HL-60 (cell line): ENCODE measurements around the gene NKD1.

Source experiments
- DNase-seq, 2 experiments: peaks; one replicate each; pipeline ENCODE4 v3.0.0-alpha.2; 2010 to 2020; ENCODE audit warnings: low read depth in 1 of 2, low spot score in 1 of 2
- H3K27ac ChIP-seq: fragments of 250-450 bp; sonication (Bioruptor Pico); replicated peaks from 2 replicates; pipeline ENCODE4 v1.5.1; 2020; ENCODE audit warnings: mild to moderate bottlenecking, moderate library complexity
- H3K27me3 ChIP-seq: fragments of 250-450 bp; sonication (Bioruptor Pico); 2 replicates; pipeline ENCODE4 v1.5.1; 2021; ENCODE audit warnings: mild to moderate bottlenecking, moderate library complexity; ENCODE audit not compliant: insufficient read depth, poor library complexity, severe bottlenecking
- H3K4me3 ChIP-seq: replicated peaks from 2 replicates; pipeline ENCODE4 v1.5.1; 2011; ENCODE audit warnings: mild to moderate bottlenecking, control low read depth, low read length; ENCODE audit not compliant: insufficient read depth
- GABPA ChIP-seq: IDR thresholded peaks from 2 replicates; pipeline ENCODE4 v1.6.1; 2012; ENCODE audit warnings: low read depth
- POLR2AphosphoS5 ChIP-seq: IDR thresholded peaks from 2 replicates; pipeline ENCODE4 v1.6.1; 2012; ENCODE audit warnings: low read depth
- SPI1 ChIP-seq: IDR thresholded peaks from 2 replicates; pipeline ENCODE4 v1.6.1; 2012; ENCODE audit warnings: low read depth, mild to moderate bottlenecking, borderline replicate concordance
- TF ChIP-seq, protein P1 (sequence below): IDR thresholded peaks from 2 replicates; pipeline ENCODE4 v1.6.1; 2012; ENCODE audit warnings: low read depth; ENCODE audit not compliant: insufficient replicate concordance
- TF ChIP-seq, protein P2 (sequence below): IDR thresholded peaks from one replicate; pipeline ENCODE4 v1.5.1; 2011; ENCODE audit warnings: low read length, control low read depth, inconsistent platforms; ENCODE audit not compliant: insufficient read depth

The NKD1 gene

DNA sequence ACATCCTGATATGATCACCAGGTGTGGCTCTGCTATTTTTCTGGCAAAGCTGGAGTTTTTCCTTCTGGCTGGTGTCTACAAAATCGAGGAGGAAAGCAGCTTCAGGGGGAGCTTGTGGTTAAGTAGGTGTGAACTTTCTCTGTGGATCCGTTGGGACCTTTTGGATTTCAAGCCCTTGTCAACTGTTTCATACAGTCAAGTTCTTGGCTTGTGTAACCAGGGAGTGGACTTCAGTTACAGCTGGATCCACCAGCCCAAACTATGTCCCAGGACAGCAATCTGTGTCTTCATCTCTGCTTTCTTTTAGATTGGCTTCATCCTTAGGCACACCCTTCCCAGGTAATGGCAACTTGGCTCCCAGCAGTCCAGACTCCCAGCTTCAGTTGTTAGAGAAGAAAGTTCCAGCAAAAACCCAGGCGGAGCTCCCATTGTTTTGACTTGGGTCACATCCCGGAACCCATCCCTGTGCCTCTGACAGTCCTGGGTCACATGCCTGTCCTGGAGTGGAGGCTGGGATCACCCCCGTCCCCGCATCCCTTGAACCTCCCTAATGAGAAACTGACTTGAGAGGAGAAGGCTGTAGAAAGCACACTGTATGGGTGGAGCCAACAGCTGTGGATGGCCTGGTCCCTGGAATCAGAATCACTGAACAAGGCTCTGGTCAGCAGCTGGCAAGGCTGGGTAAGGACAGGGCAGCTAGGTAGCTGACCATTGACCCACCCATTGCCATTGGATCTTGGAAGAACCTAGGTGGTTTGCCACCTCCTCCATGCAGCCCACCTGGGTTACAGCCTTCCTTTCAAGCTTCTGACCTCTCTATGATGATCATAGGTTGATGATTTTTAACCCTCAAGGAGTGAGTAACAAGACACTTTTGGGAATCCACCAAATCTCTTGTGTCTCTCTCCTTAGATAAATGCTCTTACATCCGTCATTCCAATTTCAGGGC, 18.1 kb downstream of the NKD1 start:
- TF ChIP-seq, protein P1, sequence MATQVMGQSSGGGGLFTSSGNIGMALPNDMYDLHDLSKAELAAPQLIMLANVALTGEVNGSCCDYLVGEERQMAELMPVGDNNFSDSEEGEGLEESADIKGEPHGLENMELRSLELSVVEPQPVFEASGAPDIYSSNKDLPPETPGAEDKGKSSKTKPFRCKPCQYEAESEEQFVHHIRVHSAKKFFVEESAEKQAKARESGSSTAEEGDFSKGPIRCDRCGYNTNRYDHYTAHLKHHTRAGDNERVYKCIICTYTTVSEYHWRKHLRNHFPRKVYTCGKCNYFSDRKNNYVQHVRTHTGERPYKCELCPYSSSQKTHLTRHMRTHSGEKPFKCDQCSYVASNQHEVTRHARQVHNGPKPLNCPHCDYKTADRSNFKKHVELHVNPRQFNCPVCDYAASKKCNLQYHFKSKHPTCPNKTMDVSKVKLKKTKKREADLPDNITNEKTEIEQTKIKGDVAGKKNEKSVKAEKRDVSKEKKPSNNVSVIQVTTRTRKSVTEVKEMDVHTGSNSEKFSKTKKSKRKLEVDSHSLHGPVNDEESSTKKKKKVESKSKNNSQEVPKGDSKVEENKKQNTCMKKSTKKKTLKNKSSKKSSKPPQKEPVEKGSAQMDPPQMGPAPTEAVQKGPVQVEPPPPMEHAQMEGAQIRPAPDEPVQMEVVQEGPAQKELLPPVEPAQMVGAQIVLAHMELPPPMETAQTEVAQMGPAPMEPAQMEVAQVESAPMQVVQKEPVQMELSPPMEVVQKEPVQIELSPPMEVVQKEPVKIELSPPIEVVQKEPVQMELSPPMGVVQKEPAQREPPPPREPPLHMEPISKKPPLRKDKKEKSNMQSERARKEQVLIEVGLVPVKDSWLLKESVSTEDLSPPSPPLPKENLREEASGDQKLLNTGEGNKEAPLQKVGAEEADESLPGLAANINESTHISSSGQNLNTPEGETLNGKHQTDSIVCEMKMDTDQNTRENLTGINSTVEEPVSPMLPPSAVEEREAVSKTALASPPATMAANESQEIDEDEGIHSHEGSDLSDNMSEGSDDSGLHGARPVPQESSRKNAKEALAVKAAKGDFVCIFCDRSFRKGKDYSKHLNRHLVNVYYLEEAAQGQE: no peak
- no peak for TF ChIP-seq POLR2AphosphoS5
- TF ChIP-seq GABPA: no peak
- TF ChIP-seq, protein P2, sequence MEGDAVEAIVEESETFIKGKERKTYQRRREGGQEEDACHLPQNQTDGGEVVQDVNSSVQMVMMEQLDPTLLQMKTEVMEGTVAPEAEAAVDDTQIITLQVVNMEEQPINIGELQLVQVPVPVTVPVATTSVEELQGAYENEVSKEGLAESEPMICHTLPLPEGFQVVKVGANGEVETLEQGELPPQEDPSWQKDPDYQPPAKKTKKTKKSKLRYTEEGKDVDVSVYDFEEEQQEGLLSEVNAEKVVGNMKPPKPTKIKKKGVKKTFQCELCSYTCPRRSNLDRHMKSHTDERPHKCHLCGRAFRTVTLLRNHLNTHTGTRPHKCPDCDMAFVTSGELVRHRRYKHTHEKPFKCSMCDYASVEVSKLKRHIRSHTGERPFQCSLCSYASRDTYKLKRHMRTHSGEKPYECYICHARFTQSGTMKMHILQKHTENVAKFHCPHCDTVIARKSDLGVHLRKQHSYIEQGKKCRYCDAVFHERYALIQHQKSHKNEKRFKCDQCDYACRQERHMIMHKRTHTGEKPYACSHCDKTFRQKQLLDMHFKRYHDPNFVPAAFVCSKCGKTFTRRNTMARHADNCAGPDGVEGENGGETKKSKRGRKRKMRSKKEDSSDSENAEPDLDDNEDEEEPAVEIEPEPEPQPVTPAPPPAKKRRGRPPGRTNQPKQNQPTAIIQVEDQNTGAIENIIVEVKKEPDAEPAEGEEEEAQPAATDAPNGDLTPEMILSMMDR: no peak
- no peak for TF ChIP-seq SPI1
- DNase-seq: no peak
- no peak overlapping the region for H3K4me3 ChIP-seq
- no peaks in the 10 kb centered on the region for H3K27me3 ChIP-seq
- H3K27ac ChIP-seq: no peak overlapping the region

DNA sequence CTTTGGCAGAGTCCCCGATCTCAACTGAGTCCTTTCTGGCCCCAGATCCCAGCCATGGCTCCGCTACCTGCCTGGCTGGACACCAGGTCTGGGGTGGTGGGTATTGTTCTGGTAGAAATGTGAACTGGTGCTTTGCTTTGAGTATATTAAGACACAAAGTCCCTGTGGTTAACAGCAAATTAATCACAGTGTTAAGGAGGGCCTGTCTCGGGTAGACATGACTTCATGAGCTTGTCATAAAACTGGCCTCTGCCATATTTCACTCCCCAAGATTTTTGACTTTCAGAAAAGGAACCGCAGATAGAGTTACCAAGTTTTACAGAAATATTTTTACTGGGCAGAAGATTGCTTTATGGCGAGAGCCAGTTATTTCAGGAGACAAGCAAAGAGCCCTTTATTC, 19.5 kb downstream of the NKD1 start:
- Histone ChIP-seq H3K27me3 (no peaks in the 10 kb centered on the region), H3K27ac (no peak overlapping the region), H3K4me3 (no peak overlapping the region)
- no peak for DNase-seq
- no peak for TF ChIP-seq SPI1
- TF ChIP-seq POLR2AphosphoS5: no peak
- TF ChIP-seq GABPA: no peak
- TF ChIP-seq, protein P2: no peak
- TF ChIP-seq, protein P1: no peak

DNA sequence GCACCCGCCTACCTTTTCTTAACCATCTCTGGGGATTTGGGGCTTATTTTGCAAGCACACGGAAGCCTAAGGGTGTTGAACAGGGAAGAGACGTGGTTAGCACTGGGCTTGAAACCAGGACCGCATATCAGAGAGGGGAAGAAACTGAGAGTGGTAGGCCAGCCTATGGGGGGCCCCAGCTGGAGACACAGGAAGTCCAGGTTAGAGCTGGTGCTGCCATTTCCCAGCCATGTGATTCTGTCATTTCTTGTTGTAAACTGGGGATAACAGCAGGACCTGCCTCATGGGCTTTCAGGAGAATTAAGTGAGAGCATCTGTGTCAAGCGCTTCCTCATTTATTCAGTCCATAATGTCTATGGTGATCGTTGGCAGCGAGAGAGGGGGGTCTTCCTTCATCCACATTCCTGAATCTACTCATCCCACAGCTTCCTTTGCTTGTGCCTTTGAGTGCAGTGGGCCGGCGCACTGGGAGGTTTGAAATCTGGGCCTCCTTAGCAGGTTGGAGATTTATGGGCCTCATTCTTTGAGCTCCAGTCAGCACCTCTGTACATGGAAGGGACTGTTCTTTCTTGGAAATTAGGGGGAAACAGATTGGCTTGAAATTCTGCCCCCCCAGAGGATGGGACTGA, 20.1 kb downstream of the NKD1 start:
- Histone ChIP-seq H3K4me3 (no peak overlapping the region), H3K27me3 (no peaks in the 10 kb centered on the region), H3K27ac (no peak overlapping the region)
- no peak for TF ChIP-seq POLR2AphosphoS5
- peak; percentile 22; the same call in 1 of the 2 replicates for TF ChIP-seq SPI1
- TF ChIP-seq, protein P1: no peak
- DNase-seq: peak in 1 of 2 experiments; percentile 2
